Lower leg skin (tissue), 3 donors: Measurements from ENCODE around the gene ARHGEF2.

Experiments
- POLR2A ChIP-seq, 2 donors: fragments of 450-650 bp; IDR thresholded peaks; one replicate each; pipeline ENCODE4 v1.6.1; 2016 to 2017; ENCODE audit warnings: antibody characterized with exemption in 2 of 2, mild to moderate bottlenecking in 1 of 2, moderate library complexity in 1 of 2
- TF ChIP-seq, protein P1 (sequence below), 3 donors: fragments of 450-650 bp; IDR thresholded peaks; one replicate each; pipeline ENCODE4 v1.5.1; 2016; ENCODE audit warnings: antibody characterized with exemption in 3 of 3, mild to moderate bottlenecking in 3 of 3, moderate library complexity in 2 of 3

DNA sequence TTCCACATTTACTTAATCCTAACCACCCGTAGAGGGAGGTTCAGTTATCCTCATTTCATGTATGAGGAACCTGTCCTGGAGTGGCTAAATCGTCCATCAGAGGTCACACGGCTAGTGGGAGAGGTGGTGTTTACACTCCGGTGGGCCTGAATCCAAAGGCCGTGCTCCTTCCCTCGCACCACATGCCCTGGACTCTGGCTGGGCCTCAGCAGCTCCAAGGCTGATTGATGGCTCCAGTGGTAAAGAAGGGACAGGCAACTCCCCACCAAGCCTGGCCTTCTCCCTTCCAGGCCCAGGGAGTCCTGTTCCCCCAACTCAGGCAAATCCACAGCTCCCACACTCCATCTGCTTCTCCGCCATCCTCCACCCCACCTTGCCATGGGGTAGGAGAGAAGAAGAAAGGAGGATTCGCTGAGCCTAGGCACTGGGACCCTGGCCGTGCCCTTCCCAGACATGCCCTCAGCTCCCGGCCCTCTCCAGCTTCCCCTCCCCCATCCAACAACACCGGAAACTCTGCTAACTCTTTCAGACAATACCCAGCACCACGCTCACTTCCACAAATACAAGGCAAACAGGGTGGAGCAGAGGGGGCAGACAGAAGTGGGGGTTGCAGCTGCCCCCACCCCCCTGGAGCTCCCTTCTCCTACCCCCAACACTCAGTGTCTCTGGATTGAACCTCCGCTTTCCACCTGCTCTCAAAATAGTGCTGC, 10.9 kb downstream of the ARHGEF2 start:
- TF ChIP-seq, protein P1, sequence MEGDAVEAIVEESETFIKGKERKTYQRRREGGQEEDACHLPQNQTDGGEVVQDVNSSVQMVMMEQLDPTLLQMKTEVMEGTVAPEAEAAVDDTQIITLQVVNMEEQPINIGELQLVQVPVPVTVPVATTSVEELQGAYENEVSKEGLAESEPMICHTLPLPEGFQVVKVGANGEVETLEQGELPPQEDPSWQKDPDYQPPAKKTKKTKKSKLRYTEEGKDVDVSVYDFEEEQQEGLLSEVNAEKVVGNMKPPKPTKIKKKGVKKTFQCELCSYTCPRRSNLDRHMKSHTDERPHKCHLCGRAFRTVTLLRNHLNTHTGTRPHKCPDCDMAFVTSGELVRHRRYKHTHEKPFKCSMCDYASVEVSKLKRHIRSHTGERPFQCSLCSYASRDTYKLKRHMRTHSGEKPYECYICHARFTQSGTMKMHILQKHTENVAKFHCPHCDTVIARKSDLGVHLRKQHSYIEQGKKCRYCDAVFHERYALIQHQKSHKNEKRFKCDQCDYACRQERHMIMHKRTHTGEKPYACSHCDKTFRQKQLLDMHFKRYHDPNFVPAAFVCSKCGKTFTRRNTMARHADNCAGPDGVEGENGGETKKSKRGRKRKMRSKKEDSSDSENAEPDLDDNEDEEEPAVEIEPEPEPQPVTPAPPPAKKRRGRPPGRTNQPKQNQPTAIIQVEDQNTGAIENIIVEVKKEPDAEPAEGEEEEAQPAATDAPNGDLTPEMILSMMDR (IDR thresholded peaks at IDR 0.05), result no peak
- no peak for TF ChIP-seq POLR2A (IDR thresholded peaks at IDR 0.05)
